H7 (cell line): ENCODE results near the gene ROMO1. TPM values are rescaled to one million over a fixed set of nuclear protein-coding genes. Genes with fewer than 3 reads are reported as not detected.
"Not testable (repeated sequence)": the region's sequence is repeated elsewhere in the genome, so short reads cannot be mapped to it uniquely, and the experiment has no call there.

Source experiments
- DNase-seq: peaks from one replicate; pipeline ENCODE4 v3.0.0; 2012
- H3K27me3 ChIP-seq: 2 replicates; pipeline ENCODE4 v1.6.0; 2011; ENCODE audit warnings: mild to moderate bottlenecking, low read length; ENCODE audit not compliant: control insufficient read depth, insufficient read depth
- H3K36me3 ChIP-seq: replicated peaks from 2 replicates; pipeline ENCODE4 v1.5.1; 2011; ENCODE audit warnings: low read length; ENCODE audit not compliant: control insufficient read depth, insufficient read depth
- H3K4me3 ChIP-seq: 2 replicates; pipeline ENCODE4 v1.5.1; 2011; ENCODE audit warnings: low read depth, mild to moderate bottlenecking, control low read depth, low read length, moderate library complexity; ENCODE audit not compliant: insufficient read depth
- total RNA-seq: library from RNA; depleted of rRNA; stranded (reverse); fragments of >200 nt; shearing (Covaris generic); gene quantifications from 2 replicates; pipeline ENCODE4 v1.2.3, GENCODE V29; 2014

Gene ROMO1
- total RNA-seq, 1 experiment from 2014 or later, result 279 TPM

DNA sequence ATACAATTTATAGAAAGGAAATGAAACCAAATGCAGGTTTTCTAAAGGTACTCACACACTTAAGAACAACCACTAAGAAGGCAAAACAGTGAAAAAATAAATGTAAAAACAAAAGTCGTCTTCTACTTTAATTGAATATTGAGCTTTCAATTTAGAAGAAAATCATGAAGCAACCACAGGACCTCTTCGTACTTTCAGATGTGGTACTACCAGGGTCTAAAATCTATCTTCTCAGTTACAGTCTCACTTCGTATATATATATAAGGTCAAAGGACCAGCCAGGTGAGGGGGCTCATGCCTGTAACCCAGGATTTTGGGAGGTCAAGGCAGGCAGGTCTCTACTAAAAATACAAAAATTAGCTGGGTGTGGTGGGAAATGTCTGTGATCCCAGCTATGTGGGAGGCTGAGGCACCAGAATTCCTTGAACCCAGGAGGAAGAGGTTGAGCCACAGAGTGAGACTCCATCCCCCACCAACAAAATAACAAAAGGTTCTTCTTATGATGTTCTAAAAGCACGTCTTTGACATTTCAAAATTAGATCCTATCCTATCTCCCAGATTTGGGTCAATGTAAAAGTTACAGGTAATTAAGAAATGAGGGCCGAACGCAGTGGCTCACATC is 12.5 kb downstream of the ROMO1 start:
- H3K36me3 ChIP-seq, result peaks cover 61% of the 10 kb centered on the region
- DNase-seq, result no peak

DNA sequence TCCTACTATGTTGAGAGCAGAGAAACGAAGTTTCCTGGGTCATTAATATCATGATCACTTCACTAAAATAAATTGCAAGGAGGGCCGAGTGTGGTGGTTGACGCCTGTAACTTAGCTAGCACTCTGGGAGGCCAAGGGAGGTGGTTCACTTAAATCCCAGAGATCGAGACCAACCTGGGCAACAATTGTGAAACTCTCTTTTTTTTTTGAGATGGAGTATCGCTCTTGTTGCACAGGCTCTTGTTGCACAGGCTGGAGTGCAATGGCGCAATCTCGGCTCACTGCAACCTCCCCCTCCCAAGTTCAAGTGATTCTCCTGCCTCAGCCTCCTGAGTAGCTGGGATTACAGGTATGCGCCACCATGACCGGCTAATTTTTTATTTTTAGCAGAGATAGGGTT is 13.9 kb downstream of the ROMO1 start:
- not testable (repeated sequence) for DNase-seq, H3K27me3 ChIP-seq, H3K4me3 ChIP-seq
- peaks cover 60% of the 10 kb centered on the region for H3K36me3 ChIP-seq

More for the DNA sequence above, 12.5 kb downstream of the ROMO1 start:
- Histone ChIP-seq H3K27me3 (no peaks in the 10 kb centered on the region), H3K4me3 (no peak overlapping the region)

DNA sequence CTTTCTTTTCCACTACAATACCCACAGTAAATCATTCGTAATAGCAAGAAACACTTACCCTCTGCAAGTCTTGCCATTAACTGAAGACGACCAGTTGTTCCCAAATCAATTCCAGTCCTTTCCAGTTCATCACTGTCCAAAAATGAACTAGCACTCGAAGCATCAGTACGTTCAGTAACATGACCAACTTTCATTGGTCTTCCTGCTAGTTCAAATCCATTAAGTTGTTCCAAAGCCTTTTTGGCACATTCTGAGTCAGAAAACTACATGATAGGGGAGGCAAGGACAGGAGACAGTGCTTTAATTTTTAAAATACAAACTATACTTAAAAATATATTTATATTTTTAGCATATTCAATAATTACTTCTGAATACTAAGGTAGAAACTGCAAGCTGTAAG is 14.9 kb downstream of the ROMO1 start:
- no peaks in the 10 kb centered on the region for H3K27me3 ChIP-seq
- no peak for DNase-seq
- H3K36me3 ChIP-seq, result peaks cover 66% of the 10 kb centered on the region
- no peak overlapping the region for H3K4me3 ChIP-seq

DNA sequence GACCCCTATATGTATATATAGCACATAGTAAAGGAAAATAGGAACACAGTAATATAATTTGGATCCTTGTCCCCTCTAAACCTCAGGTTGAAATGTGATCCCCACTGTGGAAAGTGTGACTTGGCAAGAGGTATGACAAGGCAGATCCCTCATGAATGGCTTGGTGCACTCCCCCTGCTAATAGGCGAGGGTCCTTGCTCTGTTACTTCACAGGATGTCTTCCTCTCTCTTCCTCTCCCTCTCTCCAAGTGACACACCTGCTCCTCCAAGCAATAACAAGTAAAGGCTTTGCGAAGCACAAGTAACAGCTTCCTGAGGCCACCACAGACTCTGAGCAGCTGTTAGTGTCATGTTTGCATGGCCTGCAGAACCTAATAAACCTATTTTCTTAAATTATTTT is 16.4 kb downstream of the ROMO1 start:
- no peak overlapping the region for H3K4me3 ChIP-seq
- no peaks in the 10 kb centered on the region for H3K27me3 ChIP-seq
- peaks cover 74% of the 10 kb centered on the region for H3K36me3 ChIP-seq
- DNase-seq, result no peak

DNA sequence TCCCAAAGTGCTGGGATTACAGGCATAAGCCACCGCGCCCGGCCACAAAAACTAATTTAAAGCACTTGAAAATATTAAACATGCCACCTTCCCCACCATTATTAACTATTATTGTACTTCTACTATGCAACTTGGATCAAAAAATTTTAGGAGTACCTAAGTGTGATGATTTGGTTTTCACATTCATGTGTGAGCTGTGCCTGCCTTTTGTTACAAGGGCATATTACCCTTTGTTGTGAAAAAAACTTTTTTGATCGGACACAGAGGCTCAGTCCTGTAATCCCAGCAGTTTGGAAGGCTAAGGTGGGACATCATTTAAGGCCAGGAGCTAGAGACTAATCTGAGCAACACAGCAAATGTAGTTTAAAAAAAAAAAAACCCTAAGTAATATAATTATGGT is 17.1 kb downstream of the ROMO1 start:
- DNase-seq, result no peak
- Histone ChIP-seq H3K4me3 (no peak overlapping the region), H3K36me3 (peaks cover 76% of the 10 kb centered on the region), H3K27me3 (no peaks in the 10 kb centered on the region)

DNA sequence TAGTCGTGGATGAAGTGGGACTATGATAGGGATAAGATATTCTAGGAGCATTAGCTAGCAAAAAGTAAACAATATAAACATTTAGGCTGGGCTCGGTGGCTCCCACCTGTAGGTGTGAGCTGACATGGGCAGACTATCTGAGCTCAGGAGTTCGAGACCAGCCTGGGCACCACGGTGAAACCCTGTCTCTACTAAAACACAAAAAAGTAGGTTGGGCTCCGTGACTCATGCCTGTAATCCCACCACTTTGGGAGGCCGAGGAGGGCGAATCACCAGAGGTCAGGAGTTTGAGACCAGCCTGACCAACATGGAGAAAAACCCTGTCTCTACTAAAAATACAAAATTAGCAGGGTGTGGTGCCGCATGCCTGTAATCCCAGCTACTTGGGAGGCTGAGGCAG is 19.1 kb downstream of the ROMO1 start:
- H3K36me3 ChIP-seq, result peaks cover 74% of the 10 kb centered on the region
- H3K27me3 ChIP-seq, H3K4me3 ChIP-seq, DNase-seq: not testable (repeated sequence)

DNA sequence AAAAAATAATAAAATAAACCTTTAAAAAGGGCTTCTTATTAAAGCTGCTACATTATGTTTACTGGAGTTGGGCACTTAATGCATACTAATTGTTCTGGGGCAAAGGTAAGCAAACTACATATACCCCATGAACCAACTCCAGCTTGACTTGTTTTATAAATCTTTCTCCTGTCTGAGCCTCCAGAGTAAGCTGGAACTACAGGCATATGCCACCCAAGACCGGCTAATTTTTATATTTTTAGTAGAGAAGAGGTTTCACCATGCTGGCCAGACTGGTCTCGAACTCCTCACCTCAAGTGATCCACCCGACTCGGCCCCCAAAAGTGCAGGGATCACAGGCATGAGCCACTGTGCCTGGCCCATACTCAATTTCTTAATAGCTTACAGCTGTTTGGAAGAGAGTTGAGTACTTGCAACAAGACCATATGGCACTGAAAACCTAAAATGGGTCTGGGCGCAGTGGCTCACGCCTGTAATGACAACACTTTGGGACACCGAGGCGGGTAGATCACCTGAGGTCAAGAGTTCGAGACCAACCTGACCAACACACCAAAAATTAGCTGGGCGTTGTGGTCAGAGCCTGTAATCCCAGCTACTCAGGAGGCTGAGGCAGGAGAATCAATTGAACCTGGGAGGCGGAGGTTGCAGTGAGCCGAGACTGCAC is 19.9 kb downstream of the ROMO1 start:
- H3K27me3 ChIP-seq, result no peaks in the 10 kb centered on the region
- no peak overlapping the region for H3K4me3 ChIP-seq
- DNase-seq, result no peak
- H3K36me3 ChIP-seq, result peaks cover 74% of the 10 kb centered on the region

DNA sequence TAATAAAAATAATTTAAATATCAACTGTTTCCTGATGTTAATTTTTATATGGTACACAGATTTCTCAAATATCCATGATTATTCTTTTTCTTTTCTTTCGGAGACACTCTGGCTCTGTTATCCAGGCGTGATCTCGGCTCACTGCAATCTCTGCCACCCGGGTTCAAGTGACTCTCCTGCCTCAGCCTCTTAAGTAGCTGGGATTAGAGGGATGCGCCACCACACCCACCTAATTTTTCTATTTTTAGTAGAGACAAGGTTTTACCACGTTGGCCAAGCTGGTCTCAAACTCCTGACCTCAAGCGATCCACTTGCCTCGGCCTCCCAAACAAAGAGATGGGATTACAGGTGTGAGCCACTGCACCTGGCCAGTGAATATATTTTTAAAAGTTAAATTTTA is 20.5 kb downstream of the ROMO1 start:
- no peak for DNase-seq
- Histone ChIP-seq H3K4me3 (no peak overlapping the region), H3K36me3 (peaks cover 76% of the 10 kb centered on the region), H3K27me3 (no peaks in the 10 kb centered on the region)

DNA sequence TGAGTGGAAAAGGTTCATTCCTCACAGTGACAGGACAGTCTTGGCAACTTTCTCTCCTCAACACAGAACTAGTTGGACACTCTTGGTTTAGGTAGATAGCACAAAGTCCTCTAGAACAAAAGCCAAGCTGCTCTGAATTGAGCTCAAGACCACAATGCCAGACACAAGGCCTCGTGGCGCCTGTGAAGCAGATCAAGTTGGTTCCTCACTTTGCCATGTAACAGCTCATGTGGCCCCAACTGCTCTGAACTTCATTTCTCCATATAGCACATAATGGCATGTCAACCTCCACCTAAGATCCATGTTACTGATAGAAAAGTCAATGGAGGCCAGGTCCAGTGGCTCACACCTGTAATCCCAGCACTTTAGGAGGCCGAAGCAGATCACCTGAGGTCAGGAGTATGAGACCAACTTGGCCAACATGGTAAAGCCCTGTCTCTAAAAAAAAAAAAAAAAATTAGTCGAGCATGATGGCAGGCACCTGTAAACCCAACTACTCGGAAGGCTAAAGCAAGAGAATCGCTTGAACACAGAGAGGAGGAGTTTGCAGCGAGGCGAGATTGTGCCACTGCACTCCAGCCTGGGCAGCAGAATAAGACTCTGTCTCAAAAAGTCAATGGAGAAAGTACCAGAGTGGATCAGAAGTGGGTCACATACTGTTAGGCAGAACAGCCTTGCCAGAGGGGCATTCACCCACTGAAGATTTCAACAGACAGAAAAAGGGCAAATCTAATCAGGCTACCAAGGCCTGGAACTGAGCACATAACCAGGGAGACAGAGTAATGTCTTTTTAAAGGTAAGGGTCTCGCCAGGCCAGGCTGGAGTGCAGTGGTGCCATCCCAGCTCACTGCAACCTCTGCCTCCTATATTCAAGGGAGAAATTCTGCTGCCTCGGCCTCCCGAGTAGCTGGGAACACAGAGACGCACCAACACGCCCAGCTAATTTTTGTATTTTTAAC is 21.2 kb downstream of the ROMO1 start:
- Histone ChIP-seq H3K4me3 (no peak overlapping the region), H3K27me3 (no peaks in the 10 kb centered on the region), H3K36me3 (peaks cover 76% of the 10 kb centered on the region)
- no peak for DNase-seq

DNA sequence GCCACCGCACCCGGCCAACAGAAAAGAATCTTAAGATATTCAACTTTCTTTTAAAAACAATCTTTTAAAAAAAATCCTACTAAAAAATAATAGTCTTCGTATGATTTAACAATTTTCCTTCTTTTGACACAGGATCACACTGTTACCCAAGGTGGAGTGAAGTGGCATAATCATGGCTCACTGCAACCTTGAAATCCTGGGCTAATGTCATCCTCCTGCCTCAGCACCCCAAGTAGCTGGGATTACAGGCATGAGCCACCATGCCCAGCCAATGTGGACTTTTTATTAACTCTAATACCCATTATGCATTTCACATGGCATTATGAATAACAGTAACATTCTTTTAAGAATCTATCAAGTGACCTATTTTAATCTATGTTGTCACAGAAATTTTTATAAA is 22.0 kb downstream of the ROMO1 start:
- no peak for DNase-seq
- Histone ChIP-seq H3K36me3 (peaks cover 70% of the 10 kb centered on the region), H3K4me3 (no peak overlapping the region), H3K27me3 (no peaks in the 10 kb centered on the region)

DNA sequence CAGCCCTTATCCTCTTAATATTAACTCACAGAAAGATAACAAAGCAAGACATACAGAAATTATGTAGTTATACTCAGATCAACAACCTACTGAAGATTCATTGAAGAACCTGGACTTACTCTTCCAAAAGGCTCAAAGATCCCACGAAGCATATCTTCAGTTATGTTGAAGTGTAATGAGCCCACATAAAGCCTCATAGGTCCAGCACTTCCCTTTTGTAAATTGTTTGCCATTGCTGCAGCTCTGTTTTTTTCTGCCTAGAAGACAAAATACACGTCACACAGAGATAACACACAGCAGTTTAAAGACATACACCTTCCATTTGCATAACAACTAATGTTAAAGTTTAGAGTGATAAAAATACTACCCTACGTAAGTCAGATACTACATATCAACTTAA is 22.4 kb downstream of the ROMO1 start:
- Histone ChIP-seq H3K36me3 (peaks cover 68% of the 10 kb centered on the region), H3K4me3 (no peak overlapping the region), H3K27me3 (no peaks in the 10 kb centered on the region)
- DNase-seq, result no peak

DNA sequence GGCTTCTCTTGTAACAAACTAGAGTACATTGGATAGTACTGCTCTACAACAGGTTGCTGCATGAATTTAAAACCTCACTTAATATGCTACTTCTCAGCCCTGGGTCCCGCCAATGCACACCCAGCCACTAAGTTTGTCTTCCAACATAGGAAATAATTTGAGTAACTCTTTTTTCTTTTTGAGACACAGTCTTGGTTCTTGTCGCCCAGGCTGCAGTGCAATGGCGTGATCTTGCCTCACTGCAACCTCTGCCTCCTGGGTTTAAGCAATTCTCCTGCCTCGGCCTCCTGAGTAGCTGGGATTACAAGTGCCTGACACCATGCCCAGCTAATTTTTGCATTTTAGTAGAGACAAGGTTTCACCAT is 24.1 kb downstream of the ROMO1 start:
- H3K27me3 ChIP-seq, H3K4me3 ChIP-seq, DNase-seq: not testable (repeated sequence)
- H3K36me3 ChIP-seq, result peaks cover 71% of the 10 kb centered on the region

DNA sequence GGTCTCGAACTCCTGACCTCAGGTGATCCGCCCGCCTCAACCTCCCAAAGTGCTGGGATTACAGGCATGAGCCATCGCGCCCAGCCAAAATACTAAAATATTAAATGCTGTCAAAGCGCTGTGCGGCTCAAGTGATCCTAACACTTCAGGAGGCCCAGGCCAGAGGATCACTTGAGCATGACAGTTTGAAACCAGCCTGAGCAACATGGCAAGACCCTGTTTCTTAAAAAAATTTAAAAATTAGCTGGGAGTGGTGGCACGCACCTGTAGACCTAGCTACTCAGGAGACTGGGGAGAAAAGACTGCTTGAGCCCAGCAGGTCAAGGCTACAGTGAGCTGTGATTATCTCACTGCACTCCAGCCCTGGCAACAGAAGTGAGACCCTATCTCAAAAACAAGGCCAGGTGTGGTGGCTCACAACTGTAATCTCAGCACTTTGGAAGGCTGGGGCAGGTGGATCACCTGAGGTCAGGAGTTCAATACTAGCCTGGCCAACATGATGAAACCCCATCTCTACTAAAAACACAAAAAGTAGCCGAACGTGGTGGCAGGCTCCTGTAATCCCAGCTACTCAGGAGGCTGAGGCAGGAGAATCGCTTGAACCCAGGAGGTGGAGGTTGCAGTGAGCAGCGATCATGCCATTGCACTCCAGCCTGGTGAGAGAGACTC is 24.6 kb downstream of the ROMO1 start:
- not testable (repeated sequence) for DNase-seq, H3K27me3 ChIP-seq, H3K4me3 ChIP-seq
- peaks cover 71% of the 10 kb centered on the region for H3K36me3 ChIP-seq

DNA sequence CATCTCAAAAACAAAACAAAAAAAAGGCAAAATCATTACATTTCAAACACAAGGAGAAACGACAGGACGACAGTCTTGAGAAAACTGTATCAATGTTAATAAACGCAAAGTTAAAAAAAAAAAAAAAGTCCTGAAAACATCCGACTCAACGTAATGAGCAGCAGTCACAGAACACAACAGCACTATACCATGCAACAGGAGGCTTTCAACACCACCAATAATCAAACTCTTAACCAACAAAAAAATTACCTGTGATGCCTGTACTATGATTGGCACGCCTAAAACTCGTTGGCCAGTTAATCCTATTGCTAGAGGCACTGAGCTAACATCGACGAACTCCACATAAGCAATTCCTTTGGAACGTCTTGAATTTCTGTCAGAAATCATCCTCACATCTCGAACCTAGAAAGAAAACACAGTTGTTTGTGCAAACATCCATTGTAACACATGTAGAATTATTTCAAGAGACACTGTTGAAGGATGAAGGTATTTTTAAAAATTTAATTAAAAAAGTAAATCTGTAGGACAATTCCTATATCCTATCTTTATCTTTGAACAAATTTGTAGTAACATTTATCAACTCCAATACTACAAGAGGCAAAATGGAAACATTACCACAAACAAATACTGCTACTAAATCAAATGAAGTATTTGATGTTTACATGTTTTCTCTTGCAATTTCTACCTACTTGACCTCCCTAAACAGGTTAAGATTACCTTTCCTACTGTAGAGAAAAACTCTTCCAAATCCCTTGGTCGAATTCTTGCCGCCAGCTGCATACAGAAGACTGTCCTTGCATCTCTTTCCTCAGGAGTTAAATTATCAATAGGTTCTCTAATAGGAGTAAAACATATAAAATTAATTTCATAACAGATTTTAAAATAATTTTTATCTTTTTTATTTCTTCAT is 25.4 kb downstream of the ROMO1 start:
- DNase-seq, result no peak
- H3K36me3 ChIP-seq, result peaks cover 70% of the 10 kb centered on the region
- H3K27me3 ChIP-seq, result no peaks in the 10 kb centered on the region
- no peak overlapping the region for H3K4me3 ChIP-seq
